ENCODE results near the gene BMAL1.
A peak's percentile ranks its signal among the peaks of the same experiment; 100 is the strongest.

The BMAL1 gene

DNA sequence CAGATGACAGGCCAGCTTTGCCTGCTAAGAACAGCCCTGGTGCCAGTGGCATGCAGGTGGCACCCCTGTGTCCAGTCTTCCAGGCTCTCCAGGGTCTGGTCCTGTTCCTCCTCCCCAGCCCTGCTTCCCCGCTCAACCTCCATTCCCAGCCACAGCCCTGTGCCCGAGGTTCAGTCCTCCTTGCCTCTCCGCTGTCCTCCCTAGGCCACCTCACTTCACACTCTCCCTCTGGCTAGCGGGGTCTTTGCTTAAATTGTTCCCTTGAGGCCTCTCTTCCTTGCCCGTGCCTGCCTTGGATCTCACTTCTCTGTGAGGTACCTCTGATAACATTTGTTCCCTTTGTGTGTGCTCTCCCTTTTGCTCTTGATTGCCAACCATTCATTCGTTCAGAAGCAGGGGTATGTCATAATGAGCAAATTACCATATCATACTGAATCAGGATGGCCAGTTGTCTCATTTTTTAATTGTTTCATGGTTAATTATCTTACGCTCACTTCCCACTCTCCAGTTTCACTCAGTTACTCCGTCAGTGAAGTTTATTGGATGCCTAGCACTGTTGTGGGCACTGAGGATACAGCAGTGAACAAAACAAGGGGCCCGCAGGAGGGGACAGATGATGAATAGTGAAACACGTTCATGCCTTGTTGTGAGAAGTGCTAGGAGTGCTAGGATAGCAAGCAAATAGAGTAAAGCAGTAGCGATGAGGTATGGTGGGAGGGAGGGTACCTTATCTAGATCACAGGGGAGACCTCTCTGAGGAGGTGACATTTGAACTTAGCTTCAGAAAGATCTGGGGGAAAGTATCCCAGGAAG is 7.4 kb downstream of the BMAL1 start:
- no peak for DNase-seq (ENCODE audit: low read depth)
- no peak overlapping the region for H3K4me3 ChIP-seq (ENCODE audit: low read length)
- TF ChIP-seq, protein P1, sequence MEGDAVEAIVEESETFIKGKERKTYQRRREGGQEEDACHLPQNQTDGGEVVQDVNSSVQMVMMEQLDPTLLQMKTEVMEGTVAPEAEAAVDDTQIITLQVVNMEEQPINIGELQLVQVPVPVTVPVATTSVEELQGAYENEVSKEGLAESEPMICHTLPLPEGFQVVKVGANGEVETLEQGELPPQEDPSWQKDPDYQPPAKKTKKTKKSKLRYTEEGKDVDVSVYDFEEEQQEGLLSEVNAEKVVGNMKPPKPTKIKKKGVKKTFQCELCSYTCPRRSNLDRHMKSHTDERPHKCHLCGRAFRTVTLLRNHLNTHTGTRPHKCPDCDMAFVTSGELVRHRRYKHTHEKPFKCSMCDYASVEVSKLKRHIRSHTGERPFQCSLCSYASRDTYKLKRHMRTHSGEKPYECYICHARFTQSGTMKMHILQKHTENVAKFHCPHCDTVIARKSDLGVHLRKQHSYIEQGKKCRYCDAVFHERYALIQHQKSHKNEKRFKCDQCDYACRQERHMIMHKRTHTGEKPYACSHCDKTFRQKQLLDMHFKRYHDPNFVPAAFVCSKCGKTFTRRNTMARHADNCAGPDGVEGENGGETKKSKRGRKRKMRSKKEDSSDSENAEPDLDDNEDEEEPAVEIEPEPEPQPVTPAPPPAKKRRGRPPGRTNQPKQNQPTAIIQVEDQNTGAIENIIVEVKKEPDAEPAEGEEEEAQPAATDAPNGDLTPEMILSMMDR (conservative IDR thresholded peaks at IDR 0.05; ENCODE audit: low read depth, low read length): no peak

- no peak for DNase-seq (ENCODE audit: low read depth)
- TF ChIP-seq, protein P1 (conservative IDR thresholded peaks at IDR 0.05; ENCODE audit: low read depth, low read length): no peak
- H3K4me3 ChIP-seq (ENCODE audit: low read length): no peak overlapping the region
Observed at GRCh38 chr11:13286279-13286821, 8.8 kb downstream of the BMAL1 start.

- no peak overlapping the region for H3K4me3 ChIP-seq (ENCODE audit: low read length)
- no peak for DNase-seq (ENCODE audit: low read depth)
- TF ChIP-seq, protein P1 (conservative IDR thresholded peaks at IDR 0.05; ENCODE audit: low read depth, low read length): no peak
Observed at GRCh38 chr11:13287036-13287435, 9.4 kb downstream of the BMAL1 start.

DNA sequence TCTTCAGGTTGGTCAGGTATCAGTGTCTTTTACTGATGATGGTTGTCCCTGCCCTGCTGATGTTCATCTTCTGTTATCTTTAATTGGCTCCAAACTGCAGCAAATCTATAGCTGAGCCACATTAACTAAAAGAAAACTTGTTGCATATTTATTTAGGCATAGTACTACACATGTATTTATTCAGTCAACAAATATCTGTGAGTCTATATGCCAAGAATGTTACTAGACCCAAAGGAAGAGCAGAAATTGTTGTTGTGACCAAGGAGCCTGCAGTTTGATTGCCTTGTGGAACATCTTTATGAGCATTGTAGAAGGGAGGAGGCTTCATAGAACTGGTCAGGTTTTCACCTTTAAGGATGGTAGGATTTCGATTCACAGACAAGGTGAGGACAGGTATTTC is 10.1 kb downstream of the BMAL1 start:
- TF ChIP-seq, protein P1 (conservative IDR thresholded peaks at IDR 0.05; ENCODE audit: low read depth, low read length): no peak
- H3K4me3 ChIP-seq (ENCODE audit: low read length): no peak overlapping the region
- no peak for DNase-seq (ENCODE audit: low read depth)

- DNase-seq (ENCODE audit: low read depth): no peak
- H3K4me3 ChIP-seq (ENCODE audit: low read length): no peak overlapping the region
- TF ChIP-seq, protein P1 (conservative IDR thresholded peaks at IDR 0.05; ENCODE audit: low read depth, low read length): no peak
Observed at GRCh38 chr11:13288375-13289029, 10.9 kb downstream of the BMAL1 start.

DNA sequence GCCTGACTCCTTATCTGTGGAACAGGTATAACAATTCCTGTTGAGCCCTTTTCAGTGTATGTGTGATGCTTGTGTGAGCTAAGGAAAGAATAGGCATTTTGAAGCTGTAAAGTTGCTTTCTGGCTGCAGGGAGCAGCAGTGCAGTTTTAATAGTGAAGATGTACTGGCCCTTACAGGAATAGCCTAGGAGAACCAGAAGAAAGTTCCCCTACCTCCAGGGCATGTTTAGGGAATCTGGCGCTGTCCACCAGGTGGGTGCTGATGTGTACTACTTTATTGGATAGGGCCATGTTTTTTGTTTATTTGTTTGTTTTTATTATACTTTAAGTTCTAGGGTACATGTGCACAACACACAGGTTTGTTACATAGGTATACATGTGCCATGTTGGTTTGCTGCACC is 11.5 kb downstream of the BMAL1 start:
- H3K4me3 ChIP-seq (ENCODE audit: low read length): no peak overlapping the region
- no peak for DNase-seq (ENCODE audit: low read depth)
- TF ChIP-seq, protein P1 (conservative IDR thresholded peaks at IDR 0.05; ENCODE audit: low read depth, low read length): peak; percentile 4
